GM12878 (cell line): ENCODE results near the gene AKAP14. TPM values are rescaled to one million over a fixed set of nuclear protein-coding genes. Genes with fewer than 3 reads are reported as not detected.

ENCODE experiments used
- ATAC-seq: fragments of 200-7000 bp; cut with Tn5 transposase; 3 replicates; pipeline ENCODE4 v1.9.1; 2020; ENCODE audit warnings: mild to moderate bottlenecking, moderate library complexity
- Bru-seq: library from RNA; stranded (reverse); fragments of 400-500 nt; gene quantifications from one replicate; lab custom pipeline; 2021; lab: Mats Ljungman, UMichigan
- BruChase-seq, 2 experiments: library from RNA; stranded (reverse); fragments of 400-500 nt; gene quantifications; one replicate each; lab custom pipeline; 2021; lab: Mats Ljungman, UMichigan
- BruUV-seq: library from RNA; stranded (reverse); fragments of 400-500 nt; replicated peaks from 2 replicates; lab custom pipeline; 2021; lab: Mats Ljungman, UMichigan
- CTCF ChIA-PET: fragments of 300-600 bp; sonication (Branson Sonifier 250); formaldehyde crosslinking; extraction: SDS; loops from one replicate; lab custom pipeline; 2021; ENCODE audit warnings: inconsistent platforms; lab: Yijun Ruan, JAX
- POLR2A ChIA-PET: fragments of 350-600 bp; formaldehyde crosslinking; extraction: SDS; loops from one replicate; lab custom pipeline; 2021; ENCODE audit warnings: inconsistent platforms; lab: Charles Lee
- RAD21 ChIA-PET: fragments of 300-600 bp; sonication (Branson Sonifier 250); formaldehyde crosslinking; loops from one replicate; lab custom pipeline; 2023; ENCODE audit warnings: antibody characterized with exemption; ENCODE audit not compliant: unreplicated experiment; lab: Charles Lee
- SMC1A ChIA-PET: fragments of 300-600 bp; sonication (Branson Sonifier 250); formaldehyde crosslinking; loops from one replicate; lab custom pipeline; 2023; ENCODE audit not compliant: unreplicated experiment, uncharacterized antibody; lab: Charles Lee
- DNase-seq: peaks from one replicate; pipeline ENCODE4 v3.0.0-alpha.2; 2011; ENCODE audit warnings: low read depth, low spot score
- FAIRE-seq: peaks from 3 replicates; lab custom pipeline; 2011; peaks lifted over from hg19 to GRCh38; lab: Jason Lieb, UNC
- H2AFZ ChIP-seq: 2 replicates; pipeline ENCODE4 v1.6.0; 2011; ENCODE audit warnings: low read depth, low read length, control low read depth; ENCODE audit not compliant: control insufficient read depth
- H3K27ac ChIP-seq: 2 replicates; pipeline ENCODE4 v1.5.1; 2011; ENCODE audit warnings: control low read depth; ENCODE audit not compliant: control insufficient read depth, insufficient read depth
- H3K27me3 ChIP-seq, 2 experiments: replicated peaks in 1 of 2; 2 replicates each; pipeline versions ENCODE4 v1.6.0 to v1.6.1; 2011; ENCODE audit warnings: low read length in 1 of 2; ENCODE audit not compliant: control insufficient read depth in 2 of 2, insufficient read depth in 2 of 2
- H3K36me3 ChIP-seq, 2 experiments: 2 replicates each; pipeline ENCODE4 v1.5.1; 2011; ENCODE audit warnings: low read length in 1 of 2; ENCODE audit not compliant: control insufficient read depth in 2 of 2, insufficient read depth in 2 of 2
- H3K4me1 ChIP-seq: 2 replicates; pipeline ENCODE4 v1.6.1; 2011; ENCODE audit warnings: mild to moderate bottlenecking, low read length, moderate library complexity, mixed read lengths; ENCODE audit not compliant: control insufficient read depth, insufficient read depth
- H3K4me2 ChIP-seq: 2 replicates; pipeline ENCODE4 v1.6.0; 2011; ENCODE audit warnings: control low read depth; ENCODE audit not compliant: control insufficient read depth, insufficient read depth
- H3K4me3 ChIP-seq: fragments of 200-600 bp; sonication (generic); 2 replicates; pipeline ENCODE4 v1.5.1; 2016
- H3K79me2 ChIP-seq: 2 replicates; pipeline ENCODE4 v1.6.0; 2011; ENCODE audit warnings: low read length; ENCODE audit not compliant: control insufficient read depth, insufficient read depth
- H3K9ac ChIP-seq: 2 replicates; pipeline ENCODE4 v1.8.0; 2011; ENCODE audit warnings: low read length, control low read depth, mixed read lengths; ENCODE audit not compliant: control insufficient read depth, insufficient read depth
- H3K9me3 ChIP-seq: replicated peaks from 3 replicates; pipeline ENCODE4 v1.5.1; 2011; ENCODE audit warnings: mild to moderate bottlenecking, low read length; ENCODE audit not compliant: control insufficient read depth, insufficient read depth
- H4K20me1 ChIP-seq: 2 replicates; pipeline ENCODE4 v1.6.0; 2011; ENCODE audit not compliant: control insufficient read depth, insufficient read depth
- EGR1 ChIP-seq, 2 experiments: IDR thresholded peaks; 1 replicate in 1 of 2; 2 replicates in 1 of 2; pipeline ENCODE4 v1.6.1; 2011 to 2012; ENCODE audit warnings: low read depth in 2 of 2, low read length in 2 of 2, borderline replicate concordance in 1 of 2, mild to moderate bottlenecking in 1 of 2, moderate library complexity in 1 of 2
- GABPA ChIP-seq: IDR thresholded peaks from 2 replicates; pipeline ENCODE4 v1.6.1; 2014; ENCODE audit warnings: antibody characterized with exemption, low read depth, mild to moderate bottlenecking, inconsistent platforms
- JUND ChIP-seq: IDR thresholded peaks from 2 replicates; pipeline ENCODE4 v1.6.1; 2012; ENCODE audit warnings: low read depth, mild to moderate bottlenecking, low read length, improper control_type of control experiment, moderate library complexity
- MYC ChIP-seq: IDR thresholded peaks from 2 replicates; pipeline ENCODE4 v1.6.1; 2011; ENCODE audit warnings: mild to moderate bottlenecking, low read length, moderate library complexity, inconsistent platforms; ENCODE audit not compliant: insufficient read depth, insufficient replicate concordance, insufficient read length, severe bottlenecking
- NFIC ChIP-seq: IDR thresholded peaks from 2 replicates; pipeline ENCODE4 v1.6.1; 2012; ENCODE audit warnings: low read depth, mild to moderate bottlenecking, inconsistent platforms, low read length, moderate library complexity
- POU2F2 ChIP-seq: IDR thresholded peaks from 3 replicates; pipeline ENCODE4 v1.6.1; 2011; ENCODE audit warnings: low read depth, mild to moderate bottlenecking, low read length, borderline replicate concordance
- RB1 ChIP-seq: fragments of 450-650 bp; formaldehyde crosslinking; IDR thresholded peaks from 2 replicates; pipeline ENCODE4 v1.6.1; 2017; ENCODE audit warnings: mild to moderate bottlenecking, borderline replicate concordance
- SMC3 ChIP-seq: IDR thresholded peaks from 2 replicates; pipeline ENCODE4 v1.6.1; 2011; ENCODE audit warnings: low read length, improper control_type of control experiment, borderline replicate concordance
- TCF3 ChIP-seq: IDR thresholded peaks from 2 replicates; pipeline ENCODE4 v1.6.1; 2012; ENCODE audit warnings: low read depth, mild to moderate bottlenecking, low read length, borderline replicate concordance; ENCODE audit not compliant: insufficient read depth
- ZBED1 ChIP-seq: IDR thresholded peaks from 2 replicates; pipeline ENCODE4 v1.6.1; 2016; ENCODE audit warnings: borderline replicate concordance
- ZNF622 ChIP-seq: fragments of 450-650 bp; IDR thresholded peaks from 2 replicates; pipeline ENCODE4 v1.6.1; 2017; ENCODE audit warnings: mild to moderate bottlenecking, inconsistent platforms
- WGBS: methylation state at CpG from one replicate; pipeline ENCODE4 v1.1.6; 2016; ENCODE audit warnings: low lambda C conversion rate; ENCODE audit not compliant: insufficient replicate concordance, insufficient coverage; ENCODE audit errors: missing lambda C conversion rate; 5-methylcytosine and 5-hydroxymethylcytosine counted together
- in situ Hi-C: fragments of 300-500 bp; cut with MboI; formaldehyde crosslinking; loops from 9 replicates; pipeline ENCODE4 v1.14.3; 2018; ENCODE audit warnings: mixed read lengths
- intact Hi-C: fragments of 100-400 bp; cut with micrococcal nuclease; formaldehyde crosslinking; loops from one replicate; pipeline ENCODE4 v1.14.2; 2022; ENCODE audit not compliant: unreplicated experiment
- long read RNA-seq, 2 experiments: library from polyadenylated mRNA; unstranded; transcript quantifications; one replicate each; pipeline ENCODE4 v2.0.0, GENCODE V29; 2019 to 2020
- polyA minus RNA-seq, 3 experiments: library from RNA; depleted of rRNA, polyadenylated mRNA; stranded (reverse); fragments of >200 nt; gene quantifications; 2 replicates each; pipeline ENCODE4 v1.2.3, GENCODE V29; 2011
- polyA plus RNA-seq, 11 experiments: library from polyadenylated mRNA; depleted of rRNA in 4 of 11; unstranded in 6 of 11; stranded (reverse) in 5 of 11; fragments of >200 nt; fragmentation: Nextera tagmentation in 4 of 11; fragmentation: Illumina TruSeq in 1 of 11; extraction: Ambion mirVana in 4 of 11; extraction: Trizol in 1 of 11; gene quantifications; 1 replicate in 1 of 11; 2 replicates in 10 of 11; pipeline versions ENCODE4 v1.2.1 to v1.2.3, GENCODE V29; 2011 to 2016; ENCODE audit warnings: inconsistent platforms in 2 of 11, missing spikeins in 2 of 11, low read depth in 1 of 11
- total RNA-seq, 4 experiments: library from RNA; depleted of rRNA in 3 of 4; stranded (reverse); fragments of >200 nt in 3 of 4; fragmentation: Illumina TruSeq in 1 of 4; extraction: Trizol in 1 of 4; gene quantifications; 2 replicates each; pipeline versions ENCODE4 v1.2.1 to v1.2.3, GENCODE V29; 2013 to 2021
- TF ChIP-seq, protein P1 (sequence below): fragments of 450-650 bp; formaldehyde crosslinking; IDR thresholded peaks from 2 replicates; pipeline ENCODE4 v1.4.0; 2022; ENCODE audit warnings: mild to moderate bottlenecking, moderate library complexity
- TF ChIP-seq, protein P2 (sequence below): IDR thresholded peaks from 2 replicates; pipeline ENCODE4 v1.6.1; 2012; ENCODE audit warnings: low read length, inconsistent platforms

AKAP14 gene
- not detected in 2 replicates for total RNA-seq (2013; cell fraction: nucleolus; rRNA removed)
- not detected in 2 replicates for total RNA-seq (2014; rRNA removed)
- total RNA-seq (2014; rRNA removed; fragmentation: Illumina TruSeq; extraction: Trizol), result not detected in 2 replicates
- total RNA-seq (2021), result not detected in 2 replicates
- not detected for polyA plus RNA-seq (2011; ENCODE audit: low read depth)
- not detected in 2 replicates for polyA plus RNA-seq (2011; rRNA removed)
- not detected in 2 replicates for polyA plus RNA-seq (2011; cell fraction: cytosol; rRNA removed)
- polyA plus RNA-seq (2011; cell fraction: nucleus; rRNA removed), result not detected in 2 replicates
- polyA plus RNA-seq (2012), result not detected in 2 replicates
- not detected in 2 replicates for polyA plus RNA-seq (2014; fragmentation: Illumina TruSeq; extraction: Trizol)
- not detected for polyA plus RNA-seq (2014; fragmentation: Nextera tagmentation; extraction: Ambion mirVana)
- not detected in 2 replicates for polyA plus RNA-seq (2014; rRNA removed)
- not detected for polyA plus RNA-seq (2016; fragmentation: Nextera tagmentation; extraction: Ambion mirVana)
- not detected in 2 replicates for polyA minus RNA-seq (2011; rRNA and poly(A)+ RNA removed)
- polyA minus RNA-seq (2011; cell fraction: cytosol; rRNA and poly(A)+ RNA removed), result not detected in 2 replicates
- polyA minus RNA-seq (2011; cell fraction: nucleus; rRNA and poly(A)+ RNA removed), result not detected in 2 replicates
- Bru-seq, nascent RNA, result percentile 8 among the genes with signal in this experiment
- percentile 17 among the genes with signal in this experiment for BruChase-seq, experiment 1, labeled RNA remaining after a 6-hour chase
- percentile 17 among the genes with signal in this experiment for BruChase-seq, experiment 2, labeled RNA remaining after a 2-hour chase
- long read RNA-seq, experiment 1, result 0 reads
- long read RNA-seq, experiment 2, result 0 reads

DNA sequence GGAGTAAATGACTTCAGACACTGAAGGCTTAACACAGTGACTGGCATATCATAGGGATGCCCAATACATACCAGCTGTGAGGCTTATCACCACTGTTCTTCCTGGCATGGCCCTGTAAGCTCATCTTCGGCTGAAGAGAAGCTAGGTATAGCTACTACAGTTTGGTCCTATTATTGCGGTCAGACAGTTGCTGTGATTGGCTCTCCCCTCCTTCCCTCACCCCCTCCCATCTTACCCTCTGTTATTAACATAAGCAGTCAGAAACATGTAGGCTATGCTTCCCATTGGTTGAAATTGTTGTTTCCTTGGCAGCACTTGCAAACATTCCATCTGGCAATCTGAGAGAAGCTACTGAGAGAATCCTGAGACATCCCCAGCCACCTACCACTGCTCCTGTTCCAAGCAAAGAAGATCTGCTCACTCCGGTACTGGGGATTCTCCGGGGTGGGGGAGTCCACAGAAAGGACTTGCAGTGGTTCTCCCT lies at the start of gene AKAP14:
AKAP14 (plus strand) TSS at position 51 of the 484 bp plus-strand sequence. CDS start 7,331 bp downstream, outside the sequence.
- intact Hi-C loops (no loop called here), in situ Hi-C loops (no loop called here)
- CTCF ChIA-PET, result no interaction called here
- SMC1A ChIA-PET, result no interaction called here
- ATAC-seq, result peak; percentile 32; the same call in 2 of the 3 replicates
- TF ChIP-seq, protein P1, sequence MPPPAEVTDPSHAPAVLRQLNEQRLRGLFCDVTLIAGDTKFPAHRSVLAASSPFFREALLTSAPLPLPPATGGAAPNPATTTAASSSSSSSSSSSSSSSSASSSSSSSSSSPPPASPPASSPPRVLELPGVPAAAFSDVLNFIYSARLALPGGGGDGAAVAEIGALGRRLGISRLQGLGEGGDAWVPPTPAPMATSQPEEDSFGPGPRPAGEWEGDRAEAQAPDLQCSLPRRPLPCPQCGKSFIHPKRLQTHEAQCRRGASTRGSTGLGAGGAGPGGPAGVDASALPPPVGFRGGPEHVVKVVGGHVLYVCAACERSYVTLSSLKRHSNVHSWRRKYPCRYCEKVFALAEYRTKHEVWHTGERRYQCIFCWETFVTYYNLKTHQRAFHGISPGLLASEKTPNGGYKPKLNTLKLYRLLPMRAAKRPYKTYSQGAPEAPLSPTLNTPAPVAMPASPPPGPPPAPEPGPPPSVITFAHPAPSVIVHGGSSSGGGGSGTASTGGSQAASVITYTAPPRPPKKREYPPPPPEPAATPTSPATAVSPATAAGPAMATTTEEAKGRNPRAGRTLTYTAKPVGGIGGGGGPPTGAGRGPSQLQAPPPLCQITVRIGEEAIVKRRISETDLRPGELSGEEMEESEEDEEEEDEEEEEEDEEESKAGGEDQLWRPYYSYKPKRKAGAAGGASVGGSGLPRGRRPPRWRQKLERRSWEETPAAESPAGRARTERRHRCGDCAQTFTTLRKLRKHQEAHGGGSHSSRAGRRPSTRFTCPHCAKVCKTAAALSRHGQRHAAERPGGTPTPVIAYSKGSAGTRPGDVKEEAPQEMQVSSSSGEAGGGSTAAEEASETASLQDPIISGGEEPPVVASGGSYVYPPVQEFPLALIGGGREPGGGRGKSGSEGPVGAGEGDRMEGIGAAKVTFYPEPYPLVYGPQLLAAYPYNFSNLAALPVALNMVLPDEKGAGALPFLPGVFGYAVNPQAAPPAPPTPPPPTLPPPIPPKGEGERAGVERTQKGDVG, result no peak
- no peak for TF ChIP-seq GABPA
- no peak for TF ChIP-seq NFIC
- TF ChIP-seq ZNF622, result no peak
- TF ChIP-seq MYC, result no peak
- TF ChIP-seq, protein P2, sequence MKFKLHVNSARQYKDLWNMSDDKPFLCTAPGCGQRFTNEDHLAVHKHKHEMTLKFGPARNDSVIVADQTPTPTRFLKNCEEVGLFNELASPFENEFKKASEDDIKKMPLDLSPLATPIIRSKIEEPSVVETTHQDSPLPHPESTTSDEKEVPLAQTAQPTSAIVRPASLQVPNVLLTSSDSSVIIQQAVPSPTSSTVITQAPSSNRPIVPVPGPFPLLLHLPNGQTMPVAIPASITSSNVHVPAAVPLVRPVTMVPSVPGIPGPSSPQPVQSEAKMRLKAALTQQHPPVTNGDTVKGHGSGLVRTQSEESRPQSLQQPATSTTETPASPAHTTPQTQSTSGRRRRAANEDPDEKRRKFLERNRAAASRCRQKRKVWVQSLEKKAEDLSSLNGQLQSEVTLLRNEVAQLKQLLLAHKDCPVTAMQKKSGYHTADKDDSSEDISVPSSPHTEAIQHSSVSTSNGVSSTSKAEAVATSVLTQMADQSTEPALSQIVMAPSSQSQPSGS, result no peak
- no peak for TF ChIP-seq SMC3
- TF ChIP-seq JUND, result no peak
- TF ChIP-seq RB1, result no peak
- no peak for TF ChIP-seq EGR1 (IDR thresholded peaks at IDR 0.05; ENCODE audit: borderline replicate concordance in 1 of 2, low read depth in 2 of 2, low read length in 2 of 2)
- no peak for TF ChIP-seq ZBED1
- TF ChIP-seq POU2F2, result no peak
- no peak for TF ChIP-seq TCF3
- Histone ChIP-seq H2AFZ (no peak within 1 kb of the TSS), H3K27me3 (no peaks in the 10 kb centered on the region), H3K36me3 (no peaks in the 10 kb centered on the region), H3K9ac (no peak within 1 kb of the TSS), H3K4me2 (no peak within 1 kb of the TSS), H3K27ac (no peak within 1 kb of the TSS), H4K20me1 (no peaks in the 10 kb centered on the region), H3K4me1 (no peaks in the 10 kb centered on the region), H3K9me3 (no peaks in the 10 kb centered on the region), H3K4me3 (no peak within 1 kb of the TSS), H3K79me2 (no peaks in the 10 kb centered on the region)
- RAD21 ChIA-PET, result no interaction called here
- 41% methylated on average over 4 of the region's 4 CpGs for WGBS
- no TSS peak for BruUV-seq
- DNase-seq, result no peak
- no peak for FAIRE-seq
- POLR2A ChIA-PET, result no interaction called here
